Nephron (organoid): ENCODE data around the gene CFAP43.
A peak's percentile ranks its signal among the peaks of the same experiment; 100 is the strongest.

Experiments used
- H3K27ac Mint-ChIP-seq, 3 experiments: 2 replicates each; pipeline ENCODE4 v1.8.0; 2020; ENCODE audit warnings: mixed read lengths in 3 of 3, mild to moderate bottlenecking in 2 of 3, moderate library complexity in 1 of 3
- H3K27me3 Mint-ChIP-seq: 2 replicates; pipeline ENCODE4 v1.8.0; 2021; ENCODE audit warnings: low read depth, mild to moderate bottlenecking, moderate library complexity, mixed read lengths
- H3K36me3 Mint-ChIP-seq: 2 replicates; pipeline ENCODE4 v1.8.0; 2020; ENCODE audit warnings: low read depth, mixed read lengths
- H3K4me1 Mint-ChIP-seq: 2 replicates; pipeline ENCODE4 v1.8.0; 2020; ENCODE audit warnings: mixed read lengths
- H3K4me3 Mint-ChIP-seq, 3 experiments: 2 replicates each; pipeline ENCODE4 v1.8.0; 2020; ENCODE audit warnings: mild to moderate bottlenecking in 3 of 3, mixed read lengths in 3 of 3, moderate library complexity in 2 of 3
- H3K9me3 Mint-ChIP-seq: 2 replicates; pipeline ENCODE4 v1.8.0; 2020; ENCODE audit warnings: mixed read lengths
- TF ChIP-seq, protein P1 (sequence below), 3 experiments: fragments of 200-600 bp; sonication (generic); IDR thresholded peaks; one replicate each; pipeline ENCODE4 v1.5.0; 2021; ENCODE audit warnings: antibody characterized with exemption in 3 of 3; ENCODE audit not compliant: unreplicated experiment in 3 of 3

The CFAP43 gene

DNA sequence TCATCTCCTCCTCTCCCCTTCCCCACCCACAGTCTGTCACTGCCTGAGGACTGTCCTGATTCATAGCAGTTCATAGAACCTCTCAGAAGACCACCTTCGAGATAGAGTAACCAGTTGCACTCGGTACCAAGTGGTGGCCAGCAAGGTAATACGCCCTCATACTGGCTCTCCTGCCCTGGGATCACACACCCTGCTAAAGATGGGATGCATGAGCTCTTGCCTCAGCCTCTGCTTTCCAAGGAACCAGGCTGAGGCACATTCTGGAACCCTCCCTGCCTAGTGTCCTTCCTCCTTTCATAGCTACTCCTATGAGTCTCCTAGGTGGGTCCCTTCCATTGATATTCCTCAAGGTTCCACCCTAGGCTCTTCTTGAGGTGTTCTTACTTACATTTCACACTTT is 15.5 kb downstream of the CFAP43 start:
- H3K4me3 Mint-ChIP-seq, result no peak overlapping the region
- TF ChIP-seq, protein P1, sequence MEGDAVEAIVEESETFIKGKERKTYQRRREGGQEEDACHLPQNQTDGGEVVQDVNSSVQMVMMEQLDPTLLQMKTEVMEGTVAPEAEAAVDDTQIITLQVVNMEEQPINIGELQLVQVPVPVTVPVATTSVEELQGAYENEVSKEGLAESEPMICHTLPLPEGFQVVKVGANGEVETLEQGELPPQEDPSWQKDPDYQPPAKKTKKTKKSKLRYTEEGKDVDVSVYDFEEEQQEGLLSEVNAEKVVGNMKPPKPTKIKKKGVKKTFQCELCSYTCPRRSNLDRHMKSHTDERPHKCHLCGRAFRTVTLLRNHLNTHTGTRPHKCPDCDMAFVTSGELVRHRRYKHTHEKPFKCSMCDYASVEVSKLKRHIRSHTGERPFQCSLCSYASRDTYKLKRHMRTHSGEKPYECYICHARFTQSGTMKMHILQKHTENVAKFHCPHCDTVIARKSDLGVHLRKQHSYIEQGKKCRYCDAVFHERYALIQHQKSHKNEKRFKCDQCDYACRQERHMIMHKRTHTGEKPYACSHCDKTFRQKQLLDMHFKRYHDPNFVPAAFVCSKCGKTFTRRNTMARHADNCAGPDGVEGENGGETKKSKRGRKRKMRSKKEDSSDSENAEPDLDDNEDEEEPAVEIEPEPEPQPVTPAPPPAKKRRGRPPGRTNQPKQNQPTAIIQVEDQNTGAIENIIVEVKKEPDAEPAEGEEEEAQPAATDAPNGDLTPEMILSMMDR (IDR thresholded peaks at IDR 0.05; ENCODE audit: unreplicated experiment in 3 of 3), result no peak
- peaks cover 12% of the 10 kb centered on the region for H3K4me1 Mint-ChIP-seq
- H3K36me3 Mint-ChIP-seq, result no peaks in the 10 kb centered on the region
- H3K27ac Mint-ChIP-seq, result no peak overlapping the region
- H3K9me3 Mint-ChIP-seq, result no peaks in the 10 kb centered on the region
- peaks cover 9% of the 10 kb centered on the region for H3K27me3 Mint-ChIP-seq

DNA sequence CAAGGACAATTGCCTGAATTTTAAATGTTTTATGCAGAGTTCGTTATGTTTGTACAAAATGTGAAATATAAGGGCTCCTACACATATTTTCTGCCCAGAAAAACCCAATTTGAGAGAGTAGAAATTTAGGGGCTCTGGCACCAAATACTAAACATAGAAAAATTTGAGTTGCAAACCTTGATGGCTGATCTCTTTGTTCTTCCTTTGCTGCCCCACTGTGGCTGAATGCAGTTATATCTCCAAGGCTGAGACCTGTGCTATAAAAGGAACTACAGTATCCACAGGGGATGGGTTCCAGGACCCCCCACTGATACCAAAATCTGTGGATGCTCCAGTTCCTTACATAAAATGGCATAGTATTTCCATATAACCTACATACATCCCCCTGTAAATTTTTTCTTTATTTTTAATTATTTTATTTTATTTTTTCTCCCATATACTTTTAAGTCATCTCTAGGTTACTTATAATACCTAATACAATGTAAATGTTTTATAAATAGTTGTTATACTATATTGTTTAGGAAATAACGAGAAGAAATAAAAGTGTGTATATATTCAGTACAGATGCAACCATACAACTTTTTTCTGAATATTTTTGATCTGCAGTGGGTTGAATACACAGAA is 22.5 kb downstream of the CFAP43 start:
- TF ChIP-seq, protein P1 (IDR thresholded peaks at IDR 0.05; ENCODE audit: unreplicated experiment in 3 of 3), result peak; percentile 57 to 73 (median 72)
- Mint-ChIP-seq H3K4me1 (peaks cover 16% of the 10 kb centered on the region), H3K36me3 (peaks cover 4% of the 10 kb centered on the region), H3K4me3 (no peak overlapping the region), H3K9me3 (no peaks in the 10 kb centered on the region), H3K27ac (no peak overlapping the region), H3K27me3 (no peaks in the 10 kb centered on the region)

DNA sequence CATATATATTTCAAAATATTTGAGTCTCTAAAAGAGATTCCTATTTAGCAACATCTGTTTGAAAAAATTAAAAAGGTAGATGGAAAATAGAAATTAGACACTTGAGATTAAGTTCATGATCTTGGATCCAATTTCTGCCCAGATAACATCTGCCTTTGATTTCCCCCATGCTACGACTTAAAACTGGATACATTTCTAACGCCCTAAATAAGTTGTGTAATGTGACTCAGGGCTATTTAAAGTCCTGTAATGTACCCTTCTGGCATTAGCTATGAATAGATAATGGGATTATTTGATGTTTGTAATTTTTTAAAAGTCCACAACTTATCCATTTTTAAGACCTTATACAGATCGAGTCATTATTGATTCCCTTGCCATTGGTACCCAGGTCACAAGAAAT is 23.4 kb downstream of the CFAP43 start:
- H3K4me1 Mint-ChIP-seq, result peaks cover 16% of the 10 kb centered on the region
- H3K36me3 Mint-ChIP-seq, result peaks cover 8% of the 10 kb centered on the region

DNA sequence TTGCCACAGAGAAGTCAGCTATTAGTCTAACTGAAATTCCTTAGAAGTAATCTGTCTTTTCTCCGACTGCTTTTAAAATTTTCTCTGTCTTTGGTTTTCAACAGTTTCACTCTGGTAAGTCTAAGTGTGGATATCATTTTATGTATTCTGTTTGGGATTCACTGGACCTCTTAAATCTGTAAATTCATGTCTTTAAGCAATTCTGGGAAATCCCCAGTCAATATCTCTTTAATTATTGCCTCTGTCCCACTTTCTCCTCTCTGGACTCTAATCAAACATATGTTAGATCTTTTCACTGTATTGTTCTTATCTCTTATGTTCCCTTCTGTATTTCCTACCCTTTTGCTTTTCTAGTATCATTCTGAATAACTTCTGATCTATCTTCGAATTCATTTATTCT is 29.9 kb downstream of the CFAP43 start:
- Mint-ChIP-seq H3K4me3 (no peak overlapping the region), H3K36me3 (peaks cover 18% of the 10 kb centered on the region), H3K27me3 (no peaks in the 10 kb centered on the region), H3K4me1 (peaks cover 1% of the 10 kb centered on the region), H3K9me3 (peaks cover 4% of the 10 kb centered on the region), H3K27ac (no peak overlapping the region)
- TF ChIP-seq, protein P1 (IDR thresholded peaks at IDR 0.05; ENCODE audit: unreplicated experiment in 3 of 3), result no peak

More for the DNA sequence above, 23.4 kb downstream of the CFAP43 start:
- Mint-ChIP-seq H3K27me3 (no peaks in the 10 kb centered on the region), H3K9me3 (no peaks in the 10 kb centered on the region), H3K27ac (no peak overlapping the region), H3K4me3 (no peak overlapping the region)
- TF ChIP-seq, protein P1 (IDR thresholded peaks at IDR 0.05; ENCODE audit: unreplicated experiment in 3 of 3), result no peak

DNA sequence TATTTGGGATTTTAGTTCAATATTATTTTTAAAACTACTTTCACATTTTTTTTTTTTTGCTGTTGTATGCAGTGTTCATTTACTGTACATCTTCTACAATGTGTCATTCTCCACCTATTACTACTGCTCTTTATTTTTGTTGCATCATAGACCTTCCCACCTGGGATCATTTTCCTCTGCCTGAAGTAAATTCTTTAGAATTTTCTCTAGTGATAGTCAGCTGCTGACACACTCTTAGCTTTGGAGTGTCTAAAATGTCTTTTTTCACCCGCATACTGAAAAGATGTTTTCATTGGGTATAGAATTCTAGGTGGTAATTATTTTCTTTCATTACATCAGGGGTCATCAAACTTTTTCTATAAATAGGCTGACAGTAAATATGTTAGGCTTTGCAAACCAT is 30.5 kb downstream of the CFAP43 start:
- Mint-ChIP-seq H3K9me3 (peaks cover 4% of the 10 kb centered on the region), H3K27ac (peak overlapping the region in 1 of 3 experiments; percentile 72), H3K27me3 (no peaks in the 10 kb centered on the region), H3K36me3 (peaks cover 18% of the 10 kb centered on the region), H3K4me1 (no peaks in the 10 kb centered on the region), H3K4me3 (no peak overlapping the region)
- TF ChIP-seq, protein P1 (IDR thresholded peaks at IDR 0.05; ENCODE audit: unreplicated experiment in 3 of 3), result no peak

DNA sequence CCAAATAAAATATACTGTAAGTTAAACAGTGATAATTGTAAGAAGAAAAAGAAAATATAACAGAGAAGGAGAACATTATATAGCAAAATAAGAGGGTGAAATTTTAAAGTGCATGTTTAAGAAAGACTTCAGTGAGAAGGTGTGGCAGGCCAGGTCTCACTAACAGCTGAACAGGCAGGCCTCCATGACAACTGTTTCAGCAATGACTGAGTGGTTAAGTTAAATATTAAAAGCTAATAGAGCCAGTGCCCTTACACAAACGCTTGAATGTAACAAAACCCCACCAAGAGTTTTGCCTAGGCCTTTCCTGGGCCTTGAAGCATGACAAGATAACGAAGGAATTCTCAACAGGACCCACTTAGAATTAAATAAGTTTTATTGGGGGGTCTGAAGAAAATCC is 32.6 kb downstream of the CFAP43 start:
- H3K9me3 Mint-ChIP-seq, result peaks cover 4% of the 10 kb centered on the region
- H3K4me3 Mint-ChIP-seq, result no peak overlapping the region
- TF ChIP-seq, protein P1 (IDR thresholded peaks at IDR 0.05; ENCODE audit: unreplicated experiment in 3 of 3), result no peak
- no peaks in the 10 kb centered on the region for H3K4me1 Mint-ChIP-seq
- H3K27ac Mint-ChIP-seq, result peak overlapping the region; percentile 68 to 90 (median 85)
- peaks cover 14% of the 10 kb centered on the region for H3K36me3 Mint-ChIP-seq
- peaks cover 3% of the 10 kb centered on the region for H3K27me3 Mint-ChIP-seq
